Inflammatory macrophage (primary cell): ENCODE results near the gene CUX1.
A peak's percentile ranks its signal among the peaks of the same experiment; 100 is the strongest.
"Not testable (repeated sequence)": the region's sequence is repeated elsewhere in the genome, so short reads cannot be mapped to it uniquely, and the experiment has no call there.

Experiments
- DNase-seq, 2 donors: peaks; one replicate each; pipeline ENCODE4 v3.0.0-alpha.2; 2020 to 2022

The CUX1 gene

GRCh38 chr7:102111061-102112041, 293.9 kb downstream of the CUX1 start:
- DNase-seq = no peak

- no peak for DNase-seq
Measured at GRCh38 chr7:102115181-102115580, 297.8 kb downstream of the CUX1 start.

- DNase-seq = no peak
Measured at GRCh38 chr7:102115931-102116330, 298.5 kb downstream of the CUX1 start.

- no peak for DNase-seq
Measured at GRCh38 chr7:102117743-102118142, 300.3 kb downstream of the CUX1 start.

GRCh38 chr7:102119213-102119651, 301.8 kb downstream of the CUX1 start:
- DNase-seq = no peak

GRCh38 chr7:102119925-102120324, 302.5 kb downstream of the CUX1 start:
- no peak for DNase-seq

GRCh38 chr7:102120666-102121195, 303.3 kb downstream of the CUX1 start:
- no peak for DNase-seq

GRCh38 chr7:102122026-102122425, 304.6 kb downstream of the CUX1 start:
- peak; percentile 34 to 75 for DNase-seq

- peak in 1 of 2 donors; percentile 6 for DNase-seq
Measured at GRCh38 chr7:102125127-102125596, 307.7 kb downstream of the CUX1 start.

- no peak for DNase-seq
Measured at GRCh38 chr7:102128303-102128702, 310.9 kb downstream of the CUX1 start.

- DNase-seq = no peak
Measured at GRCh38 chr7:102129636-102130370, 312.4 kb downstream of the CUX1 start.

- DNase-seq = peak; percentile 30 to 35
Measured at GRCh38 chr7:102132209-102132752, 314.9 kb downstream of the CUX1 start.

GRCh38 chr7:102138676-102139075, 321.2 kb downstream of the CUX1 start:
- DNase-seq = no peak

GRCh38 chr7:102140952-102141370, 323.5 kb downstream of the CUX1 start:
- peak; percentile 54 to 55 for DNase-seq

- DNase-seq = not testable (repeated sequence)
Measured at GRCh38 chr7:102142433-102142832, 325.0 kb downstream of the CUX1 start.

GRCh38 chr7:102146122-102146521, 328.7 kb downstream of the CUX1 start:
- DNase-seq = no peak

- DNase-seq = peak; percentile 5 to 13
Measured at GRCh38 chr7:102147008-102147407, 329.6 kb downstream of the CUX1 start.

- DNase-seq = no peak
Measured at GRCh38 chr7:102148799-102149198, 331.4 kb downstream of the CUX1 start.

- no peak for DNase-seq
Measured at GRCh38 chr7:102149416-102149815, 332.0 kb downstream of the CUX1 start.

- DNase-seq = no peak
Measured at GRCh38 chr7:102150266-102150665, 332.8 kb downstream of the CUX1 start.

- no peak for DNase-seq
Measured at GRCh38 chr7:102152672-102153598, 335.5 kb downstream of the CUX1 start.

- no peak for DNase-seq
Measured at GRCh38 chr7:102153599-102153946, 336.1 kb downstream of the CUX1 start.
